HFF-Myc (cell line): ENCODE results near the gene LSM10.

Experiments used
- DNase-seq: peaks from one replicate; pipeline ENCODE4 v3.0.0-alpha.2; 2011; ENCODE audit warnings: low read depth; ENCODE audit errors: extremely low read depth
- H3K4me3 ChIP-seq: replicated peaks from 2 replicates; pipeline ENCODE4 v1.5.1; 2011; ENCODE audit warnings: low read depth, mild to moderate bottlenecking, control low read depth, low read length
- TF ChIP-seq, protein P1 (sequence below): IDR thresholded peaks from 2 replicates; pipeline ENCODE4 v1.5.1; 2012; ENCODE audit warnings: mild to moderate bottlenecking, low read depth, low read length, control low read depth; ENCODE audit errors: missing control alignments

The LSM10 gene

GRCh38 chr1:36397378-36398230 lies at the start of gene LSM10:
TSS of gene LSM10 (minus strand) at chr1:36397908. CDS start at chr1:36394129, 3,779 bp downstream.
- H3K4me3 ChIP-seq, result peak within 1 kb of the TSS; percentile 97
- TF ChIP-seq, protein P1, sequence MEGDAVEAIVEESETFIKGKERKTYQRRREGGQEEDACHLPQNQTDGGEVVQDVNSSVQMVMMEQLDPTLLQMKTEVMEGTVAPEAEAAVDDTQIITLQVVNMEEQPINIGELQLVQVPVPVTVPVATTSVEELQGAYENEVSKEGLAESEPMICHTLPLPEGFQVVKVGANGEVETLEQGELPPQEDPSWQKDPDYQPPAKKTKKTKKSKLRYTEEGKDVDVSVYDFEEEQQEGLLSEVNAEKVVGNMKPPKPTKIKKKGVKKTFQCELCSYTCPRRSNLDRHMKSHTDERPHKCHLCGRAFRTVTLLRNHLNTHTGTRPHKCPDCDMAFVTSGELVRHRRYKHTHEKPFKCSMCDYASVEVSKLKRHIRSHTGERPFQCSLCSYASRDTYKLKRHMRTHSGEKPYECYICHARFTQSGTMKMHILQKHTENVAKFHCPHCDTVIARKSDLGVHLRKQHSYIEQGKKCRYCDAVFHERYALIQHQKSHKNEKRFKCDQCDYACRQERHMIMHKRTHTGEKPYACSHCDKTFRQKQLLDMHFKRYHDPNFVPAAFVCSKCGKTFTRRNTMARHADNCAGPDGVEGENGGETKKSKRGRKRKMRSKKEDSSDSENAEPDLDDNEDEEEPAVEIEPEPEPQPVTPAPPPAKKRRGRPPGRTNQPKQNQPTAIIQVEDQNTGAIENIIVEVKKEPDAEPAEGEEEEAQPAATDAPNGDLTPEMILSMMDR, result no peak

GRCh38 chr1:36447450-36447849 lies 49.7 kb upstream of the LSM10 start:
- no peak for DNase-seq
- H3K4me3 ChIP-seq, result no peak overlapping the region
- TF ChIP-seq, protein P1, result no peak

More at GRCh38 chr1:36397378-36398230, at the start of gene LSM10:
- peak; percentile 85 for DNase-seq

DNA sequence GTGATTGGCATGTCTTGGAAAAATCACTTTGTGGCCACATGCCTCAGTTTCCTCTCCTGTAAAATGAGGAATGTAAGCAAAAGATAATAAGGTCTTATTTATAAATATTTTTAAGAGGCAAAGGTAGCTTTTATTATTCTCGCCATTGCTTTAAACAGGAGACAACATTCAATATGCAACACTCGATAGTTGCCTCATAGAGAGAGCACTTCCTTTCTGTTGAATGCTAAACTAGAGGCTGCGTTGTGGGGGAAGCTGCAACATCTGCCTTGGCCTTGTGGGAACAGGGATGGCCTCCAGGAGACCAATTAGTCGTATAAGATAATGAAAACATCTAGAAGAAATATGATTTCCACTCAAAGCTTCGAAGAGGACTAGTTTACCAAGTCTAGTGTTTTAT lies 49.0 kb upstream of the LSM10 start:
- TF ChIP-seq, protein P1, result no peak
- DNase-seq, result no peak
- no peak overlapping the region for H3K4me3 ChIP-seq

GRCh38 chr1:36446271-36446670 lies 48.6 kb upstream of the LSM10 start:
- DNase-seq, result no peak
- no peak overlapping the region for H3K4me3 ChIP-seq
- TF ChIP-seq, protein P1, result peak; percentile 49

DNA sequence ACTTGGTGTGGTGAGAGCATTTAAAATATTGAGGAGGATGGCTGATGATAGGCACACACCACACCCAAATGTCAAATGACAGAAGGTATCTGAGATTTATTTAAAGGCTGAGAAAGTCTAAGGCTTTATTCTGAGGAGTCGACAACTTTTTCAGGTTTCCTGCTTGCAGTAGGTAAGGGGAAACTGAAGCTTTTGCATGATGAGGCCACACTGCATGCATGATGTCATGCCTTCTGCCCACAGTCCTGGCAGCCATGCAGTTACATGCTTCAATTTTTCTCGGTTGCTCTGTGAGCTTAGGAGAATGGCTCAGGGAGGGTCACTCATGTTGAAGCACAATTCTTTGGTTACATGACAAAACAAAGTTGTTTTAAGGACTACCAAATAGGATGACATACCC lies 45.6 kb upstream of the LSM10 start:
- TF ChIP-seq, protein P1, result no peak
- no peak overlapping the region for H3K4me3 ChIP-seq
- no peak for DNase-seq

- DNase-seq, result no peak
- no peak overlapping the region for H3K4me3 ChIP-seq
- TF ChIP-seq, protein P1, result no peak
Measured at GRCh38 chr1:36442337-36442736, 44.6 kb upstream of the LSM10 start.
